ENCODE results near the gene ZNF275.
"Not testable (repeated sequence)": the region's sequence is repeated elsewhere in the genome, so short reads cannot be mapped to it uniquely, and the experiment has no call there.

ZNF275 gene, protein sequence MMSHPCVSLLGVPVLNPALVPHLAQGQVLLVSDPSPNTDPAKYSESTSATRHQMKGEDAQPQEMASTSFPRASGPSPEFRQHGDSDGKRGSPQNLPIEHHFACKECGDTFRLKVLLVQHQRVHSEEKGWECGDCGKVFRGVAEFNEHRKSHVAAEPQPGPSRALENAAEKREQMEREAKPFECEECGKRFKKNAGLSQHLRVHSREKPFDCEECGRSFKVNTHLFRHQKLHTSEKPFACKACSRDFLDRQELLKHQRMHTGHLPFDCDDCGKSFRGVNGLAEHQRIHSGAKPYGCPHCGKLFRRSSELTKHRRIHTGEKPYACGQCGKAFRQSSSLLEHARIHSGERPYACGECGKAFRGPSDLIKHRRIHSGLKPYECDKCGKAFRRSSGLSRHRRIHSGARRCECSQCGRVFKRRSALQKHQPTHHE

DNA sequence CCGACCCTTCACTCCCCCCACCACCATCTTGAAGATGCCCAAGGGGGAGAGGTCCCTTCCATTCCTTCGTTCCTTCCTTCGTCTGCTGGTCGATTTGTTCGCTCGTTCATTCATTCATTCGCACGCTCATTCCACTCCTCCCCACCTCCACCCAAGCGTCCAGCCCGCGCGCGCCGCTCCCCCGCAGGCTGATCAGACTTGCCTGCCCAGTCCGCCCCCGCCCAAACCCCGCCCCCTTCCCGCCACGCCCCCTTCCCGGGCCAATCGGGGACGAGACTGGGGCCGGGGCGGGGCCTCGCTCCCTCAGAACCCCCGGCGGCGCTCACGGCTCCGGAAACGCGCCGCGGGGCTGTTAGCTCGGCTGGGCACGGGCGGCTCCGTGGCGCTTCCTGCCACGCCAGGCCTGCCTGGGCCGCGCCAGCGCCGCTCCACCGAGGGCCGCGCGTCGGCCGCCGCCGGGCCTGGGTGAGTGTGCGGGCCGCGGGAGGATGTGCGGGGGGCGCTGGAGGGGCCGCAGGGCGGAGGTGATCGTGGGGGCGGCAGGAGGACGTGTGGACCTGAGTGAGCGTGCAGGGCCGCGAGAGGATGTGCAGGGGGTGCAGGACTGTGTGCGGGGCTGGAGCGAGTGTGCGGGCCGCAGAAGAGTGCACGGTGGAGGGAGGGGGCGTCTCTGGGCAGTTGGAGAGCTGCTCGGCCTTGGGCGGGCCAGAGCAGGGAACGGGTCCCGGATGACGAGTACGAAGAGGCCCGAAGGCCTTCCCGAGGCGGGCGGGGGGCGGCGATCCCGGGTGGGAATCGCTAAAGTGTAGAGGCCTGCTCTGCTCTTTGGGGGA lies at the start of gene ZNF275:
Gene ZNF275, plus strand, starts transcription at position 333 of the 833 bp plus-strand sequence. CDS start 2,527 bp downstream, outside the sequence.
- peak; percentile 78 for DNase-seq (ENCODE audit: low spot score)

DNA sequence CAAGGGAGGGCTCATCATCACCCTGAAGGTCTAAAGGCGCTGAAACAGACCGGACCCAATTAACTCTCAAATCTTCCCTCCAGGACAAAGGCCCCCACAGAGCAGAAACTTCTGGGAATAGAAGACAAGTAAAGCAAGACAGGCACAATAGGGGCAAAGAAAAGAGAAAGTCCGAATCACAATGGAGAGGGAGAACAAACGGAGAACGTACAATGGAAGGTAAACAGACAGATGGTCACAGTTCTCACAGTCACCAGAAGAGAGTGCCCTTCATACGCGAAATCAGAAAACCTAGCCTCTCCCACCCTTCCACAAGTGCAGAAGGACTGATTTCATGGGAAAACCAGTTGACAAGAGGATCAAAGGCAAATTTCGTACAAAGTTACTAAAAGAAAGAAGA lies 48.3 kb upstream of the ZNF275 start:
- DNase-seq (ENCODE audit: low spot score), result not testable (repeated sequence)

GRCh38 chrX:153288807-153289206 lies 45.1 kb upstream of the ZNF275 start:
- not testable (repeated sequence) for DNase-seq (ENCODE audit: low spot score)

DNA sequence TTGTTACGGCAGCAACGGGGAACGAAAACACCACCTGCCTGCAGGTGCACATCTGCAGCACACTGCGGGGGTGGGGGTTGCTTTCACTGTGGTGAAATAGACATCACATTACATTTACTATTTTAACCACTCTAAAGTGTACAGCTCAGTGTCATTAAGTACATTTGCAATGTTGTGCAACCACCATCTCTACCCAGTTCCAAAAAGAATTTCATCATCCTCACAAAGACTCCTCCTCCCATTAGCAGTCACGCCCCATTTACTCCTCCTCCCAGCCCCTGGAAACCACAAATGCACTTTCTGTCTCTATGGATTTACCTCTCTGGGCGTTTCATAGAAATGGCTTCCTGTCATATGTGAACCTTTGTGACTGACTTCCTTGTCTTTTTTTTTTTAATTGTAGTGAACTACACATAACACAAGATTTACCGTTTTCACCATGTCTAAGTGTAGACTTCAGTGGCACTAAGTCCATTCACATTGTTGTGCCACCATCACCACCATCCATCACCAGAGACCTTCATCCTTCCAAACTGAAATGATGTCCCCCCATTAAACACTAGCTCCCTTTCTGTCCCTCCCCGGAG lies 40.4 kb upstream of the ZNF275 start:
- not testable (repeated sequence) for DNase-seq (ENCODE audit: low spot score)

GRCh38 chrX:153297376-153297775 lies 36.6 kb upstream of the ZNF275 start:
- no peak for DNase-seq (ENCODE audit: low spot score)

DNA sequence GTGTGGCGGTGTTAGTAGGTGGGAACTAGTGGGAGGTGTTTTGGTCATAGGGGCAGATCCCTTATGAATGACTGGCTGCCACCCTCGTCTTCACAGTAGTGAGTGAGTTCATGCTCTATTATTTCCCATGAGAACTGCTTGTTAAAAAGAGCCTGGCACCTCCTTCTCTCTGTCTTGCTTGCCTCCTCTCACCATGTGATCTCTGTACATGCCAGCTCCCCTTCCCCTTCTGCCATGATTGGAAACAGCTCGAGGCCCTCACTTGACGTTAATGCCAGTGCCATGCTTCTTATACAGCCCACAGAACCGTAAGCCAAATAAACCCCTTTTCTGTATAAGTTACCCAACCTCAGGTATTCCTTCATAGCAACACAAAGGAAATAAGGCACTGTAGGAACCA lies 34.1 kb upstream of the ZNF275 start:
- no peak for DNase-seq (ENCODE audit: low spot score)

DNA sequence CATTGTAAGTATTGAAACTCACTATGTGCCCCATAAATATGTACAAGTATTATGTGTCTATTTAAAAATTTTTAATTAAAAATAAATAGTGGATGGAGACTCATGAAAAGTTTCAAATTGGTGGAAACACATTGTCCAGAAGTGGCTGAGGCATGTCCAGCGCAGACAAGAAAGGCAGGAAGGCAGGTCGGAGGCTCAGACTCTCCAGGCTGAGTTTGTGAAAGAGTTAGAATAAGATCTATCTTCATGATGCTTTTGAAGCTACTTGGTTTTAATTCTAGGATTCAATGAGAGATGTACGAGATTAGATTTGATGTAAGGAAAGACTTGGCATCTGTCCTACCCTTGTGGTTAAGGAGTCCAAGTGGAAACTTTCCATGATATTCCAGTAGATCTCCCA lies 32.2 kb upstream of the ZNF275 start:
- no peak for DNase-seq (ENCODE audit: low spot score)

GRCh38 chrX:153302796-153303195 lies 31.2 kb upstream of the ZNF275 start:
- no peak for DNase-seq (ENCODE audit: low spot score)

DNA sequence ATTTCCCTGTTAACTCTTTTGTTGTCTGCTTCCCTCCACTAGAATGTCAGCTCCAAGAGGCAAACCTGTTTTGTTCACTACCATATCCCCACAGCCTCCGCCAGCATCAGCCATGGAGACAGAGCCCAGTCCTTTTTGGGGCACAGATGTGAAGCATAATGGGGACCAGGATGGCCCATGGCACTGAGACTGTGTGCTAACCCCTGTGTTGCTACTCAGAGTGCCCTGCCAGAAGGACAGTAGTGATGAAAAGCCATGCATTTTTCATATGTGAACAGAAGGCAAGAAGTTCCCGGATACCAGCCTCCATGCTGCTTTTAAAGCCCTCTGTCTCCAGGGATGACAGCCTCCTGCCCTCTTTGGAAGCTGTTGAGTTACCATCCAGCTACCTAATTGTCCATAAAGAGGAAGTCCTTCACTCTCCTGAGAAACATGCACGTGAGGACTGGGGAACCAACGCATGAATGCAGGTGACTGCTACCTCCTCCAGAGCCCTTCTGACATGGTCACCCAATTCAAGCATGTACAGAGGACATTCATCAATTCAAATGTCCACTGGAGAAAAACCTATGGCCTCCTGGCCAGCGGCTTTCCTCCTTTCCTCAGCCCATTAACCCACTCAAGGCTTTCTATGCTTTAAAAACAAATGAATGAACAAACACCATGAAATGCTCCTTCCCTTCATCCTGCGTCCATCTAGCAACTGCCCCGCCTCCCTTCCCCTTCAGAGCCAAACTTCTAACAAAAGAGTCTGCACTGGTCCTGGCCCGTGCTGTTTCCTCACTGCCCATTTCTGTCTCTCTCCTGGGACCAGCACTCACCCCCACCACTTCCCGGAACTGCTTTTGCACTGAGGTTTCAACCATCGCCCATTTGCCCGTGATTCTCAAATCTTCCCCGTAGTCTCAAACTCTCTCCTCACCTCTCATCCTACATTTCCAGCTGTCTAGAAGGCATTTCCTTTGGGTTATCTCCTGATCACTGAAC lies 30.4 kb upstream of the ZNF275 start:
- no peak for DNase-seq (ENCODE audit: low spot score)

GRCh38 chrX:153304988-153305736 lies 28.8 kb upstream of the ZNF275 start:
- no peak for DNase-seq (ENCODE audit: low spot score)

- no peak for DNase-seq (ENCODE audit: low spot score)
These were observed 28.0 kb upstream of the ZNF275 start for GRCh38 chrX:153305972-153306371.

GRCh38 chrX:153306527-153307115 lies 27.3 kb upstream of the ZNF275 start:
- no peak for DNase-seq (ENCODE audit: low spot score)

DNA sequence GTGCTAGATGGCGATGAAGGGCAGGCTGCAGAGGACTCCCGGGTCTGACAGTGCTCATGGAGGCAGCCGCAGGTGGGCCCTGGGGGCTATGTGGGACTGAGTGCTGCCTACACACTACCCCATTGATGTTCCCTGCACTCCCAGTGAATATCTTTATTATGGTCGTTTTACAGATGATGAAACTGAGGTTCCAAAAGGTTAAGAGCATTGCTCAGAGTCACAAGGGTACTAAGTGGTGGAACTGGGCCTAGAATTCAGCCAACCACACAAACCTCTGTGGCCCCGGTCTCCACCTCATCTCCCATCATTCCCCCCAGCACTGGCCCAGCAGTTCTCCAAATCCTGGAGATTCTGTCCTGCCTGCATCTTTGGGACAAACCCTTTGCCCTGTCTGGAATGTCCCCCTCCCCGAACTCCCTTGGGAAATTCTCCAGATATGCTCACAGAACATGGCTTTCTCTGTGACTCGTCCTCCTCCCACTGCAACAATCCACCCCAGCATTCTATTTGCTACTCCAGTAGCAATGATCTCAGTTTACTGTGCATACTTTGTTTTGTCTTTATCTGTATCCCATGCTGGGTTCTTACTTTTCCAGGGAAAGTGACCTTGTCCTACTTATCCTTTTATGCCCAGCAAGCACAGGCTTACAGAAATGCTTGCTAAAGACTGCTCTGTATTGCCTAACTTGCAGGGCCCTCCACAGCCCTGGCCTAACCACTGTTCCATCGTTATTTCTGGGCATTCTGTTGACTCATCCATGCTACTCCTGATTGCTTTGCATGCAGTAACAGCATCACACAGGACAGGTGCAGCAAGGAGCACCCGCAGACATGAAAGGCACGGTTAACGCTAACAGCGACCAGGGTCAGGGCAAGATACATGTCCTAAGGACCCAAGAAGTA lies 26.4 kb upstream of the ZNF275 start:
- no peak for DNase-seq (ENCODE audit: low spot score)

- no peak for DNase-seq (ENCODE audit: low spot score)
These were observed 23.1 kb upstream of the ZNF275 start for GRCh38 chrX:153310901-153311300.

GRCh38 chrX:153312041-153312440 lies 21.9 kb upstream of the ZNF275 start:
- no peak for DNase-seq (ENCODE audit: low spot score)

- DNase-seq (ENCODE audit: low spot score), result no peak
These were observed 21.1 kb upstream of the ZNF275 start for GRCh38 chrX:153312842-153313241.

- no peak for DNase-seq (ENCODE audit: low spot score)
These were observed 16.6 kb upstream of the ZNF275 start for GRCh38 chrX:153317306-153317705.

DNA sequence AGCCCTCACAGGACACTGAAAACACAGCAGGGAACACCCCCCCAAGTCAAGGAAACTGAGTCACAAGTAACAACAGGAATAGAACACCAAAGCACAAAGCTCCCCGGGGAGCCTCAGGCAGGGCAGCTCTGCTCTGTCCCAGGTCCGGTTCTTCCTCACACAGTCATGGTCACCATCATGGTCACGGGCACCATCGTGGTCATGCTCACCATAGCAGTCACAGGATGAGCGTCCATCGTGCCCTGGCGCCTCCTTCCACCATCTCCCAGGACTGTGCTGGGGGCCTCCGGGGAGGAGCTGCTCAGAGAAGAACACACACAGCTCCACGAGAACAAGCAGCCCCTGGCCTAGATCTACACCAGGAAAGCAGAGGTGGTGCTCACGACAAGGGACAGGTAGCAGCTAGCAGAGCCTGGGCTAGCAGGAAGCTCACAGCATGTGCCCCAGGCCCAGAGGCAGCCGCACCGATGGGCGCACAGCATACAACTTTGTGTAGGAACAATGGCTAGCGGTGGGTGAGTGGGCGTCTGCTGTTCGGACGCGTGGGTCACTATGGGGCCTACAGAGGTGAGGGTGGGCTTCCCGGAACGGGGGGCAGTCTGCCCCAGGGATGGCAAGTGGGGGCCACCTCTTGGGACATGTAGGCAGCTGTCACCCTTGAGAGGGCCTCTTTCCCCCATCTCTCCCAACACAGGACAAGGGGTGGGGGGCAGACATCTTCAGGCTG lies 15.8 kb upstream of the ZNF275 start:
- no peak for DNase-seq (ENCODE audit: low spot score)

DNA sequence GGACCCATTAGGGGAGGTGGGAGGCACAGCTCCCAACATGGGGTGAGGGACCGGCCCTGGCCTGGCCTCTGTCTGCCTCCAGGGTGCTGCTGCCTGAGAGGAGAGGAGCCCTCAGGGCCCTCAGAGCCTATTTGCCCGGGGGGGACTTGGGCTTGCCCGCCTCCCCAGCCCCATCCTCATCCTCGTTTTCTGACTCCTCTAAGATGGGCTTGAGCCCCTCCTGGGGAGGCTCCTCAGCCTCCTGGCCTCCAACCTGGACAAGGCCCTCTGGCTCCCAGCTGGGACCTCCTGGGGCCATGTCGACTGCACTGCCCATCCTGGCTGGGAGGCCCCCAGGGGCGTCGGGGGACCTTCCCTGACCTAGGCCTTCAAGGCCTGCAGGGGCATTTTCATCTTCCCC lies 15.1 kb upstream of the ZNF275 start:
- DNase-seq (ENCODE audit: low spot score), result no peak
